HG02938 (cell line): Measurements from ENCODE around the gene CCKAR.
"Not testable (repeated sequence)": the region's sequence is repeated elsewhere in the genome, so short reads cannot be mapped to it uniquely, and the experiment has no call there.

ENCODE experiments used
- ATAC-seq: cut with Tn5 transposase; IDR thresholded peaks from one replicate; pipeline ENCODE4 v1.9.1; 2021; ENCODE audit warnings: mild to moderate bottlenecking, moderate library complexity; ENCODE audit not compliant: unreplicated experiment

The CCKAR gene, protein sequence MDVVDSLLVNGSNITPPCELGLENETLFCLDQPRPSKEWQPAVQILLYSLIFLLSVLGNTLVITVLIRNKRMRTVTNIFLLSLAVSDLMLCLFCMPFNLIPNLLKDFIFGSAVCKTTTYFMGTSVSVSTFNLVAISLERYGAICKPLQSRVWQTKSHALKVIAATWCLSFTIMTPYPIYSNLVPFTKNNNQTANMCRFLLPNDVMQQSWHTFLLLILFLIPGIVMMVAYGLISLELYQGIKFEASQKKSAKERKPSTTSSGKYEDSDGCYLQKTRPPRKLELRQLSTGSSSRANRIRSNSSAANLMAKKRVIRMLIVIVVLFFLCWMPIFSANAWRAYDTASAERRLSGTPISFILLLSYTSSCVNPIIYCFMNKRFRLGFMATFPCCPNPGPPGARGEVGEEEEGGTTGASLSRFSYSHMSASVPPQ

DNA sequence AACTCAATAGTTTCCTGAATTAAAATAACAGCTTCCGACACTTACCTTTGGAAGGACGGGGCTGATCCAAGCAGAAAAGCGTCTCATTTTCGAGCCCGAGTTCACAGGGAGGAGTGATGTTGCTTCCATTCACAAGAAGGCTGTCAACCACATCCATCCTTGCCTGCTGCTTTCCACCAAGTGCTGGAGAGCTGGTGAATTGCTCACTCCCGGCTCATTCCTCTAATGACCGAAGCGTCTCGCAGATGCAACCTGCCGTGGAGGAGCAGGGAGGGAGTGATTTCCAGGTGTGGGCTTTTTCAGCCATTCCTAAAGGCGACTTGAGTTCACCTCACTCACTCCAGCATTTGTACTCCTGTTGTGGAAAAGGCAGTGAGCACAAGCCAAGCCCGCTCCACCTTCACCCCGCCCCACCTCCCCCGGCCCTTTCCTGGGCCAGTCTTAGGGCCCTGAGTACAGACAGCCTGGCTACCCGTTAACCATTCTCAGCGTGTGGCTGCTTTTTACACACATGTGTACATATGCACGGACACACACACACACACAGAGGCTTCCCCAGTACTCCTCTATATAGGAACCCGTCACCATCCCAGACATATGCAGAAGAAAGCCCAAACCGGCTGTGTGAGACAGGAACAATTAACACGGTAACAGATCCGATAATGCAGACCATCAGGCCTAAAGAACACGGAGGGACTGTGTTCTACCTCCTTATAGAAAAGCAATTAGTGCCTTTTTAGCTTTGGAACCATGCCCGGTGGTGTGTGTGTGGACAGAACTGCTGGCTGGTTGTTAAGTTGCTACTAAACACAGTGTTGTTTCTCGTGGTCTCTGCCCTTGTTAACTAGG is at the start of gene CCKAR:
TSS of gene CCKAR (minus strand) at position 374 of the 849 bp plus-strand sequence. CDS start at position 157, 217 bp downstream.
- ATAC-seq: no peak

DNA sequence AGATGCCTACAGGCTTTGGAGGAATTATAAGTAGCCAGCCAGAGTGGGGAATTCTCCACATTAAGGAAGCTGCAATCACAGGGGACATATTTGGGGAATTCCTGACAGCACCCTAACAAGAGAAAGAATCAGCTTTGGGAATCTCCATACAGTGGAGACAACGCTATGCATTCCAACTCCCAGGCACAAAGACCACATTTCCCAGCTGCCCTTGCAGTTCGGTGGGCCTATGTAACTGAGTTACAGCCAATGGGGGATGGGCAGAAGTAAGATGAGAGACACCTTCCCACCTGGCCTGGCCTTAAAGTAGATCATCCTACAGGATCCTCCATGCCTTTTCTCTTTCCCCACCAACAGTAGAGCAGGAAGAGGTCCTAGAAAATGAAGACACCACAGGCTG is 43.4 kb upstream of the CCKAR start:
- ATAC-seq: no peak

DNA sequence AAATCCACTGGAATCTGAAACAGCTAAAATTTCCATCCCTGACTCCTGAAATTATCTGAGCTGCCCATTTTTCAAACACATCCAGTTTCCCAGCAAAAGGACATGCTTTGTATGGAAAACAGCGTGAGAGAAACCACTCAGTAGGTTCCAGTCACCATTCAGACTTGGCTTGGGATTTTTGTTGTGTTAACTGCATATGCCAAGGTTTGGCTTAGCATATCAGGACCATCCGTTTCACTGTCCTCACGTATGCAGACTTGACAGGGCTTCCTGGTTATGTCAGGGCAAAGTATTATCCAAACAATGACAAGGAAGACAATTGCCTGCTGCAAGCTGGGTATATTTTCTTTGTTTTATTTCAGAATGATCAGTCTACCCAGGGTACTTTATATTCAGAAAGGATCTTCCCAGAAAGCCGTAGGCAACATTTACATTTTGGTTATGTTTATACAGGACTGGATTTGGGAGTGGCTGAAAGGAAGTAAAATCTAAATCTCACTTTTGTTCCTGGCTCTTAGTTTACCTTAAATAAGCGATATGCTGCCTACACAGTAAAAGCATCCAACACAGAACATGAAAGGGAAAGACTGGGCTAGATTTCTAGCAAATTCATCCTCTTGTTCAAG is 41.3 kb upstream of the CCKAR start:
- ATAC-seq: no peak

DNA sequence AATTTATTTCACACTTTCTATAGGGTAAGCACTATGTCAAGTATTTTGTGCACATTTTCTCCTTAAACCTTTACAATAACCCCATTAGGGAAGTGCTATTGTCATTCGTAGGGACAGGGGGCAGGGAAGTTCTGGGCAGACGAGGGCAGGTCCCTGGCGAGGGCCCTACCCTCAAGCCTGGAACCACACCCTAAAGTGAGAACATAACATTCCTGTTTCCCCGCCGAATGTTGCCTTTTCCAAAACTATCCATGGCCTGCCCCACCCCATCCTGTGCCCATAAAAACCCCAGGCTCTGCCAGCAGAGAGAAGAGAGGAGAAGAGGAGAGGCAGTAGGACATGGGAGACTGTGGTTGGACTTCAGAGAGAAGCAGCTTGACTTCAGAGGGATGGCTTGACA is 39.8 kb upstream of the CCKAR start:
- ATAC-seq: no peak

DNA sequence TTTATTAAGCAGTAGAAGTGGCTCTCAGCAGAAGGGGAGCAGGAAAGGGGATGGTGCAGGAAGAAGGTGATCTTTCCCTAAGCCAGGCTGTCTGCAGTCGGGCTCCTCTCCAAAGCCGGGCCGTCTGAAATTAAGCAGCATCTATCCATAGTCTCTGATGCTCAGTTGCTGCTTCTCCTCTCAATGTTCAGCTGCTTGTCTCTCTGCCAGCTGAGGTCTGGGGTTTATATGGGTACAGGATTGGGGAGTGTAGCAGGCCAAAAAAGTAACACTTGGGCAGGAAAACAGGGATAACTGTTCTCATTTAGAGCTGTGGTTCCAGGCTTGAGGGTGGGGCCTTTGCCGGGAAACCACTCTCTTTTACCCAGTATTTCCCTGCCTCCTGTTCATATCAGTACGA is 39.2 kb upstream of the CCKAR start:
- no peak for ATAC-seq

DNA sequence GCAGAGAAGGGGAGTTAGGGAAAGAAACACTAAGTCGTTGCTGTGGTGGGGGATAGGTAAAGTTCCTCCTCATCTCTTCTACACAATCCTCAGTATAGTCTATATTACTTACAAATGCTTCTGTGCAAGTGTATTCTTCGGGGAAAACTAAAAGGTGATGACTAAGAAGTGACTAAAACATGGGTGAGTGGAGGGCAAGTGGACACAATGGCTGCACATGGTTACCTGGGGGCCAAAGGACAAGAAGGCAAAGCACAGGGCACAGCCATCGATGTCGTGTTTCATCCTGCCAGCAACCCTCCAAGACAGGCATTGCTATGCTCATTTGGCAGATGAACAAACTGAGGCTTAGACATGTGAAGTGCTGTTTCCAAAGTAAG is 35.5 kb upstream of the CCKAR start:
- no peak for ATAC-seq

DNA sequence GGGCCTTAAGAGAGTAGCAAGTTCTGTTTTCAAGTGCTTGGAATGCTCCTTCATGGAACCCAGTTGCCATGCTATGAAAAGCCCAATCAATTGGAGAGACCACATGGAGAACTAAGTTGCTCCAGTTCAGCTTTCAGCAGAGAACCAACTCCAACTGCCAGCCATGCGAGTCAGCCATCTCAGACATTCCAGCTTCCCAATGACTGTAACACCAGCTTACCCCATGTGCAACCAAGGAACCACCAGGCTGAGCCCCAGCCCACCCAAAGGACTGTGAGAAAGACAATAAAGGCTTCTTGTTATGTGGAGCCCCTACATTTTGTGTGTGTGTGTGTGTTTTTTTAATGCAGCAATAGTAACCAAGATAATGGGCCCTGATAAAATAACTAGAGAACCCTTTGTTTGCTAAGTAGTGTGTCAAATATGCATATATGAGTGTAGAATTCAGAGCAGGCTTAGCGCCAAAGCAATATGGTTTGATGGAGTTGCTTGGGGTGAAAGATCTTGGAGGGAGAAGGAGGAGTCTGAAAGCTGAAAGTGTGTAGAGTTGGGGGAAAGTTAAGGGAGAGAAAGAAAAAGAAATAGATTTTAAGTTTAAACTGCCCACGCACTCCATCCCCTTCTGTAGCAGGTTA is 35.0 kb upstream of the CCKAR start:
- no peak for ATAC-seq

DNA sequence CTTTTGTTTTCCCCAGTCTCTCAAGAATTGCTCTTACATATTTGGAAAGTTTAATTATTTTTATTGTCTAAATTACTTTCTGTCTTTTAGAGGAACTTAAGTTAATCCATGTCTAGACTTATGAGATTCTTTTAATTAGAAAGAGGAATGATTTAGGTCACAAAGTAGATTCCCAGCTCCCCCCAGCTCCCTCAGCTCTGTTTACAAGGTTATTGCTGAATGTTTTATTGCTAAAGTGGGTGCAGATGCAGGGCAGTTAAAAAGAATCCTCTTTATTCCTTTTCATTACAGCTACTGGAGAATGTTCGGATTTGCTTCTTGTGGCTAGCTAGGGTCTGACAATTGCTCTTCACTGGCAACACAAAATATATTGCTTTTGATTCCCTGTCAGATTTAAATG is 33.7 kb upstream of the CCKAR start:
- no peak for ATAC-seq

DNA sequence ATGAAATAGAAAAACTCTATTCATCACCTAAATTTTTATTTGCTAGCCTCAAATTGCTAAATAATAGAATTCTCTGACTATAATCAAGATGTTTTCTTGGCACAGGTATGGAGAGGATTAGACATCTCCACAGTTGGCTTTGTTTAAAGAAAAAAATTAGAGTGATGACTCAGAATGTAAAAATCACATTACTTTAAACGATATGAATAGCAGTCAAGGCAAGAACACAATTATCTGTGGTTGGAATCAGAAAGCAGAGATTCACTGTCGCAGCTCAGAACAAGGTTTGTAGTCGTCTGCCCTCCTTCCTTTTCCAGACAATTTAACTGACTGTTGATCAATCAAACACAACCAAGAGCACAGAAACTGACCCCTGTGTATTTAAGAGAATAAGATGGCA is 32.2 kb upstream of the CCKAR start:
- no peak for ATAC-seq

DNA sequence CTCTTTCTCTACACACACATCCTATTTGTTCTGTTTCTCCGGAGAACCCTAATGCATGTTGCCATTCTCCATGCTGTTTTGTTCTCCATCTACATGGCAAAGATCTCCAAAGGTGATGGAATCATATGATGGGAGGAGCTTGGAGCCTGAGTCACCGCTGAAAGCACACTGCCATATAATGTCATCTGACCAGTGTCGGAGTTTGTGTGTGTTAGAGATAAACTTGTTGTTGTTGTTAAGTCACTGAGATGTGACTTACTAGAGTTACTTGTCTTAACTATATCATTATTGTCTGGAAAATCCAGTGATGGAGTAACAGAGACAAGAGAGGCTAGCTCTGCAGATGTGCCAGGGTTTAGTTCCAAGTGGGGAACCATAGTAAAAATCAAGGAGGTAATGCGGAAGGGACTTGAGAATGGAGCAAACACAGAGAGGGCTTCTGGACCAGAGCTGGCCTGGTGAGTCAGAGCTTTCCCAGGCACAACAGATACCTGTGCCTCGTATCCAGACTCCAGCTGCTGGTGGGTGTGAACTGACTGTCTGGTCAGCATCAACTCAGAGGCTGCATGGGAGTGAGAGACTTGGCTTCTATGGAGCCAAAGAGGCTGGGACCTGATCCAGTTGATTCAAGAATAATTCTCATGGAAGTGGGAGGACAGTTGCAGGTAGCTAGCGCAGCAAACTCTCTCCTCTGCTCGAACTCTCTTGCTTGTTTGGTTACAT is 30.6 kb upstream of the CCKAR start:
- no peak for ATAC-seq

DNA sequence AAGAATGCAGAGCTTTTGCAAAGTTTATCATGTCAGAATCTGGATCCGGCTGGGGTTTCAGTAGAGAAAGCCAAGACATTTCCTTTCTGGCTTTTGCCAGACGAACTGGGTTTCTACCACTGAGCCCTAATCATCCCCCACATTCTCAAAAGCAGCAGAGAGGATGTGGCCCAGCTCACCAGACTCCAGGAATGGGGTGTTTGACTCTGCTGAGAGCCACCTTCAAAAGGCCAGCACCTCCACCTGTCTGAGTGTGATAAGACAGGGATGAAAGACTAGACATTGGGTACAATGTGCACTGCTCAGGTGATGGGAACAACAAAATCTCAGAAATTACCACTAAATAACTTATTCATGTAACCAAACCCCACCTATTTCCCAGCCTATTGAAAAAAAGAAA is 25.7 kb upstream of the CCKAR start:
- ATAC-seq: no peak

DNA sequence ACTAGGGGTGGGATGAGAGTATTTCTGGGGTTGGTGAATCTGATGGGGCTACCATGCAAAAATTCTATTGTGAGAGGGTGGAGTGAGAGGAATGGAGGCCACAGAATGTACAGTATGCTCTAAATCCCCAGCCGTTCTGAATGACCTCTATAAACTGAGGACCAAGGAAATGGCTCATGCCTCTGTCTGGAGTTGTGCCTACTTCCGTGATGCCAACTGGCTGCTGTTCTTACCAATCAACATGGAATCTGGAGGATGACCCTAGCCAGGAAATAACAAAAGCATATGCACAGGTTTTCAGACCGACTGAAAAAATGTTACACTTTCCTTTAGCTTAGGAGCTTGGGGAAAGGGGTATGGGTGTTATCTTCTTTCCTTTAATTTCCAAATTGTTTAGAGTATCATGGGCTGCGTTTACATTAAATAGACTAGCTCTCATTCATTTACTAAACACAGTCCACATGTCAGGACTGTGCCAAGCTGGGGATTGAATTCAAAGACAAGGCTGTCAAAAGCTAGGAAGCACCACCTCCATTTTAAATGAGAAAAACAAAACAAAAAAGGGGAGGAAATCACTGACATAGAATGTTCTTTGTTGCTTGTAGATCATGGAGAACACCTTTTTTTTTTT is 20.2 kb upstream of the CCKAR start:
- no peak for ATAC-seq

DNA sequence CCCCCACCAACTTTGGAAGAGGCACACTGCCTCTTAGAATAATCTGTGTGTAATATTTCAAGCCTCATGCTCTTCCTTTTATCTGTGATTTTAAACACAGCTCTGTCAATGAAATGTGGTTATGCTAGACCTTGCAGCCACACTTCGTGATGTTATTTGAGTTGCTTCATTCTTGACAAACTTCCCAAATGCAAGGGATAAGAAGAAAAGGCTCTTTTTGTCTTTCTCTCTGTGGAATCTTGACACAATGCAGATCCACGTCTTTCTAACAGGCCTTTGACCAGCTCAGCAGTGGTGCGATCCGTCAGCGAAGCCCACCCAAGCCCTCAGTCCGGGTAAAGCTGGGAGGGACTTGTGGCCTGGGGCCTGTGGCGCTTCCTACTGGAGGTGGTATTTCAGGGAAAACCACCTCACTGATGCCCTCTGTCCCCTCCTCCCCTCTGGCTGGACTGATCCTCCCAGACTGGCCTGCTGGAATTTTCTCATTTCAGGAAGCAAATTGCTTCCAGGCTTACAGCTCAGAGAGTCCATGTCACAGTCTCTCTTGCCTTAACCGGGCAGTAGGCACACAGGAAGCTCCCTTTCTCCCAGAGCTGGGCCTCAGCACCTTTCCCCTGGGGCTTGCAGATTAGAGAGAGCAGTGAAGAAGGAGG is 19.5 kb upstream of the CCKAR start:
- ATAC-seq: no peak

DNA sequence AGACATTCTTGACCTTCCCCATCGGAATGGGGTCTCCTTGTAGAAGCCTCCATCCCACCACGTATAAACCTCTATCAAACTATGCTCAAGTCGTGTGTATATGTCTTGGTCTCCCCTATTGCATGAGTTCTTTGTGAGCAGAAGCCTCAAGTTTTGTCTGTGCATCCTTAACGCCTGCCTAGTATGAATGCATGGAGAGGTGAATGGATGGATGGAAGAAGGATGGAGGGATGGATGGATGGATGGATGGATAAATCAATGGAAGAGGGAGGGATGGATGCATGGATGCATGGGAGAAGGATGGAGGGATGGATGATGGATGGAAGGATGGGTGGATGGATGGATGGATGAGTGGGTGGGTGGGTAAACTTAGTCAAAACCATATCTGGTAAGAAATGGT is 17.0 kb upstream of the CCKAR start:
- ATAC-seq: no peak

DNA sequence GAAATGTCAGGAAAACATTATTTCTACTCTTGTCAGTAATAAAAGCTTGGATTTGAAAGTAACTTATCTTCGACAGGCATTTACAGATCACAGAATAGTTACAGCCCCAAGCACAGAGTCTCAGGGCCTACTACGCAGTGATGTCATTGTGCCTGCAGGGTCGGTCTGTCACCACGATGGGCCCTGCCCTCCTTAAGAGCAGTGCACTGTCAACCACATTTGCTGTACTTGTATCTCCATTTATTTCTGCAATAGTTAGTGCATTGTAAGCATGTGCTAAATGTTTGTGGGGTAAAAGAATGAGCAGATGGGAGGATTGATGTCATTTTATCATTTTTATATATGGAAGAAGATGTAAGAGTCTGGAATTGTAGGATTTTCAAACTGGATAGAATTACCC is 13.6 kb upstream of the CCKAR start:
- ATAC-seq: no peak

DNA sequence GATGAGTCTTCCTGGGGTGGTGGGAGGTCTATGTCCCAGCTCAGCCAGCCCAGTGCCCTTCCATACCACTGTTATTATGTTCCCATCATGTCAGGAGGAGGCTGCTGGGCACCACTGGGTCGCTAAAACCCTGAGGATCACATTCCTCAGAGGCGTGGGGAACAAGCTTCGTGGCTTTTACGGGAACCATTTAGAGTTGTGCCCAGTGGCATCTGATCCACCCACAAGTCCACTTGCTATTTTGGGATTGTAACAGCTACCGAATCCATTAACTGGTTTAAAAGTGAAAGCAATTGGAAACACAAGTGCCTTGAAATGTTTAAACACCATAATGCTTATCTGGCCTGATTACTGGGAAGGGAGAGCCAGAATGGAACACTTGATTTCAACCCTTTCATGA is 13.1 kb upstream of the CCKAR start:
- ATAC-seq: no peak

DNA sequence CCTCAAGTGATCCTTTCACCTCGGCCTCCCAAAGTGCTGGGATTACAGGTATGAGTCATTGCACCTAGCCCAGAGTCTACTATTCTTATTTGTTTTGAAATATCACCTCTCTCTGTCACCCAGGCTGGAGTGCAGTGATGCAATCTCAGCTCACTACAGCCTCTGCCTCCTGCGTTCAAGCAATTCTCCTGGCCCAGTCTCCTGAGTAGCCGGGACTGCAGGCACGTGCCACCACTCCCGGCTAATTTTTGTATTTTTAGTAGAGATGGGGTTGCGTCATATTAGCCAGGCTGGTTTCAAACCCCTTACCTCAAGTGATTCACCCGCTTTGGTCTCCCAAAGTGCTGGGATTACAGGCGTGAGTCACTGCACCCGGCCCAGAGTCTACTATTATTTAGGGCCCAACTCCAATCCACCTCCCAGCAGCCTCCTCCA is 10.3 kb upstream of the CCKAR start:
- ATAC-seq: not testable (repeated sequence)

DNA sequence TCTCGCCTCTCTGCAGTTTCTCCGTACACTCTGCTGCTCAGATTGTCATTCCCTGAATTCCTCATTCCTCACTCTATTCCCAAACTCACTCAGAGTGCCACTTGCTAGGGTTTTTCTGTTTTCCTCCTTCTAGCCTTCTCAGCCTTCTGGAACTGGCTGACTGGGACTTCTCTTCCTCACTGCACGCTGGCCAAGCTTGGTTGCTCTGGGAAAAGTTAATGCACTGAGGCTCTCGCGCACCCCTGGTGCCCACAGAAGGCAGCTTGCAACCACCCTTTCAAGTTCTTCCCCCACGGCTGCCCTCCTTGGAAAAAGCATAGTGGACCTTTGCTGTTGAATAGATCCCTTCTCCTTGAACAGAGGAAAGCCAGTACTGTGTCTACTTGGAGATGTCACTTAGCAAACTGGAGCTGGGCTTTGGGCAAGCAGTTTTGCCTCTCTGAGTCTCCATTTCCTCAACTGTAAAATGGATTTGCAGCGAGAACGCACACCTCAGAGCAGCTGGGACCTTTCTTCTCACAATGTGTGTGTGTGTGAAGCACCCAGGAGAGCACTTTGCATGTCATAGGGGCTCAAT is 6.0 kb upstream of the CCKAR start:
- no peak for ATAC-seq

DNA sequence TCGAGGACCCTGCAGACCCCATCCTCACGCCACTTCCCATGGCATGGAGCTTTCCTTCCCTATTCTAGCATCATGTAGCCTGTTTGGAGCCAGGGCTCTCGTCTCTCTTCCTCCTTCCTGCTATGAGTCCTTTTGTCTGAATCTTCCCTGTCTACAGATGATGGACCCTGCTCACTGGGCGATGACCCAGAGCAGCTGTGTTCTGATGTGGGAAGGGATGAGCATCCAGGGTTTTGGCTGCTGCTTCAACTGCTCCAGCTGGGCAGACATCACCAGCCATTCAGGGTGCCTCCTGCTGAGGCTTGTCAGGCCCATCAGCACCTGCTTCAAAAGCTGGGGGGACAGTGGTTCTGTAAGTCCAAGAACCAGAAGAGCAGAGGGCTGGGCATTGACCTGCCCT is 3.2 kb upstream of the CCKAR start:
- ATAC-seq: no peak
